Colonic mucosa (tissue), 4 donors: ENCODE data around the gene AGAP4. TPM values are rescaled to one million over a fixed set of nuclear protein-coding genes. Genes with fewer than 3 reads are reported as not detected.
"Not testable (repeated sequence)": the region's sequence is repeated elsewhere in the genome, so short reads cannot be mapped to it uniquely, and the experiment has no call there.

Source experiments
- DNase-seq: peaks from one replicate; pipeline ENCODE4 v3.0.0-alpha.2; 2020
- H3K27ac ChIP-seq: fragments of 200-600 bp; one replicate; pipeline ENCODE4 v1.8.0; 2021
- H3K27me3 ChIP-seq: fragments of 200-600 bp; one replicate; pipeline ENCODE4 v1.8.0; 2021
- H3K36me3 ChIP-seq: fragments of 200-600 bp; one replicate; pipeline ENCODE4 v1.8.0; 2021
- H3K4me1 ChIP-seq: fragments of 200-600 bp; one replicate; pipeline ENCODE4 v1.8.0; 2021; ENCODE audit warnings: mild to moderate bottlenecking
- H3K4me3 ChIP-seq: fragments of 200-600 bp; one replicate; pipeline ENCODE4 v1.8.0; 2021
- H3K9ac ChIP-seq, 2 donors: one replicate each; pipeline ENCODE4 v1.7.0; 2013; ENCODE audit warnings: control low read depth in 2 of 2, low read depth in 2 of 2, low read length in 2 of 2
- H3K9me3 ChIP-seq: fragments of 200-600 bp; one replicate; pipeline ENCODE4 v1.8.0; 2021
- intact Hi-C: fragments of 100-400 bp; cut with DNase I; formaldehyde crosslinking; loops from one replicate; pipeline ENCODE4 v1.14.1; 2022
- total RNA-seq, 2 donors: library from RNA; stranded (reverse); fragmentation: NEBNext Ultra II Directional in 1 of 2; extraction: Animal tissue kit (Norgen Biotek cat#: 25700) in 1 of 2; gene quantifications; one replicate each; pipeline ENCODE4 v1.2.1, GENCODE V29; 2021
- donor health status: healthy.
- donor health status: DM: no; HTN: no; CAD: no.
- donor health status: DM: no; HTN: no; CAD: no.

The AGAP4 gene
- 10 to 100 TPM; 12.4 to 15.5 TPM for total RNA-seq

DNA sequence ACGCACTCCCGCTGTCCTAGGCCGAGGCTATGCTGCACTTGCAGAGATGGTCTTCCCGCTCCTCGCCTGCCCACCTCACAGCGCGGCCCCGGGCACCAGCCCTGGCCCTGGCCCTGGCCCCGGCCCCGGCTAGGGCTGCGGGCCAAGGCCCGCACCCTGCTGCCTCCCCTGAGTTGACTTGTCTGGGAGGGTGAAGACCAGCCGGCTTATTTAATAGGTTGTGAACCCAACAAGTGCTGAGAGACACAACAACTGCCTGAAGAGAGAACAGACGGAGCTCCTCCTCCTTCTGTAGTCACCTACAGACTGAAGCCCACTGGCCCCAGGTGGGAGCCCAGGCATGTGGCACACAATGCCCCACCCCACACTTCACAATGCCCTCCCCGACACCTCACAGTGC lies at the start of gene AGAP4:
Gene AGAP4, minus strand, starts transcription at position 101 of the 400 bp plus-strand sequence. CDS start 153 bp downstream, outside the sequence.
- H3K36me3 ChIP-seq, H3K27me3 ChIP-seq, H3K4me1 ChIP-seq, intact Hi-C loops, DNase-seq, H3K4me3 ChIP-seq, H3K27ac ChIP-seq, H3K9ac ChIP-seq, H3K9me3 ChIP-seq: not testable (repeated sequence)

- DNase-seq, H3K4me1 ChIP-seq, intact Hi-C loops, H3K9ac ChIP-seq, H3K27ac ChIP-seq, H3K27me3 ChIP-seq, H3K4me3 ChIP-seq, H3K9me3 ChIP-seq, H3K36me3 ChIP-seq: not testable (repeated sequence)
These were observed 43.4 kb upstream of the AGAP4 start for GRCh38 chr10:45890721-45891120.

- H3K27me3 ChIP-seq, intact Hi-C loops, DNase-seq, H3K36me3 ChIP-seq, H3K4me1 ChIP-seq, H3K27ac ChIP-seq, H3K9ac ChIP-seq, H3K4me3 ChIP-seq, H3K9me3 ChIP-seq: not testable (repeated sequence)
These were observed 42.4 kb upstream of the AGAP4 start for GRCh38 chr10:45889539-45890230.

DNA sequence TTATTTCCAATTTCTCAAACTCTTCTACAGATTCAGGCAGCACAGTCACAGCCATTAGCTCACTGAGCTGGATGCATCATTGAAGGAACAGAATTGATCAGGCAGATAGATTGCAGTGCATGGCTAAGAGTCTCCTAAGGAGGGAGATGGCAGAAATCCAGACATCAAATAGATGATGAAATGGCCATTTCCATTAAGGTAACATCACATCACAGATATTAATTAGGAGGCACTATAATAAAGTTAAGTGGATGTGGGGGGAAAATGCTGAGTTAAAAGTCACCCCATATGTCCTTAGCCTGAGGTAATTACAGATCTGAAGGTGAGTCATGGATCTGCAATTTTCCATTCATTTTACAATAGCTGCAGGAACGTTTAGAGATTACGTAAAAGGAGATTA lies 35.6 kb upstream of the AGAP4 start:
- H3K36me3 ChIP-seq, H3K9me3 ChIP-seq, DNase-seq, H3K4me3 ChIP-seq, H3K27ac ChIP-seq, H3K9ac ChIP-seq, H3K27me3 ChIP-seq, H3K4me1 ChIP-seq, intact Hi-C loops: not testable (repeated sequence)

- DNase-seq, H3K27ac ChIP-seq, intact Hi-C loops, H3K9me3 ChIP-seq, H3K4me3 ChIP-seq, H3K4me1 ChIP-seq, H3K9ac ChIP-seq, H3K27me3 ChIP-seq, H3K36me3 ChIP-seq: not testable (repeated sequence)
These were observed 18.1 kb upstream of the AGAP4 start for GRCh38 chr10:45865404-45865803.

DNA sequence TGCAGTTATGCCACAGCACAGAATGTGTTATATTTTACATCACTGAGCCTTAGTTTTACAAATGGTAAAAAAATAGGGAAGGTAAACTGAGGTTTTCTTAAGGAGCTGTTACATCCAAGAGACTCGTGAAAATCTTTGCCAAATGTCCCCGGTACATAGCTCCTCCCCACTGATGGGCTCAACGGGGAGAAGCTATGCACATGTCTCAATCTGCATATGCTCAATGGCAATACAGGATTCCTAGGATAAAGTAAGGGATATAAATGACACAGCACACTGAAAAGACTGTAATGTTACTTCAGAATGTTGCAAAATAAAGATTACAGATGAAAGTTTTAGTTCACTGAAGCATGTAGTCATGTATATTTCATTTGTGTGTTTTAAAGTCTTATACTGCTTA lies 17.0 kb upstream of the AGAP4 start:
- H3K9ac ChIP-seq, H3K9me3 ChIP-seq, H3K4me3 ChIP-seq, intact Hi-C loops, H3K4me1 ChIP-seq, DNase-seq, H3K27ac ChIP-seq, H3K27me3 ChIP-seq, H3K36me3 ChIP-seq: not testable (repeated sequence)

DNA sequence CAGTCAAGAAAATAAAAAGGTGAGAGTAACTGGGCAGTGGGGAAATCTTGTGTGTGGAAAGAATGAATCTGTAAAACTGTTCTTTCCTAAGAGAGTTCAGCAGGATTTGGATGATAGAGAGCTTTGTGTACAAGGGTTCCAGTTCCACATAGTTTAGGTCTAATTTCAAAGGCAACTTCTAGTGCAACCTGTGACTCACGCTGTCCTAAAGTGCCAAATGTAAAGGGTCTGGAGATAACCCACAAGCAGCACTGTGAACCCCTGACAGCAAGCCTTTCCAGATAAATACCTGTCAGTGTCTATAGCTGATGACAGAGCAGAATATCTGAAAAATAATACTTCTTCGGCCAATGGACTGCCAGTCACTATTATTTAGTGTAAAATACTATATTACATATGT lies 16.3 kb upstream of the AGAP4 start:
- H3K27ac ChIP-seq, H3K27me3 ChIP-seq, H3K9ac ChIP-seq, H3K4me3 ChIP-seq, intact Hi-C loops, H3K4me1 ChIP-seq, DNase-seq, H3K36me3 ChIP-seq, H3K9me3 ChIP-seq: not testable (repeated sequence)

GRCh38 chr10:45857931-45858330 lies 10.6 kb upstream of the AGAP4 start:
- H3K9ac ChIP-seq, intact Hi-C loops, DNase-seq, H3K36me3 ChIP-seq, H3K9me3 ChIP-seq, H3K27me3 ChIP-seq, H3K27ac ChIP-seq, H3K4me1 ChIP-seq, H3K4me3 ChIP-seq: not testable (repeated sequence)

DNA sequence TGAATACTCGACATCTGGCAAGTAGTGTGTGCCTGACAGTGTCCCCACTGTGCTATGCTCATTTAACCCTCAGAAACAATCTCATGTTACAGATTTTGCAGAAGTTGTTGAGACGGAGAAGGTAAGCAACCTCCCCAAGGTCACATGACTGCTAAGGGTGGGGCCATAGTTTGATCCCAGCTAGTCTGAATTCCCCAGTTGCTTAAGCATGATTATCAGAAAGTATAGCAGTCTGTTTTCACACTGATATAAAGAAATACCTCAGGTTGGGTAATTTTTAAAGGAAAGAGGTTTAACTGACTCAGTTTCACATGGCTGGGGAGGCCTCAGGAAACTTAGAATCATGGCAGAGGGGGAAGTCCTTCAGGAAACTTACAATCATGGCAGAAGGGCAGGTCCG lies 1.2 kb upstream of the AGAP4 start:
- H3K9me3 ChIP-seq, H3K4me3 ChIP-seq, H3K27me3 ChIP-seq, H3K9ac ChIP-seq, intact Hi-C loops, DNase-seq, H3K27ac ChIP-seq, H3K36me3 ChIP-seq, H3K4me1 ChIP-seq: not testable (repeated sequence)

DNA sequence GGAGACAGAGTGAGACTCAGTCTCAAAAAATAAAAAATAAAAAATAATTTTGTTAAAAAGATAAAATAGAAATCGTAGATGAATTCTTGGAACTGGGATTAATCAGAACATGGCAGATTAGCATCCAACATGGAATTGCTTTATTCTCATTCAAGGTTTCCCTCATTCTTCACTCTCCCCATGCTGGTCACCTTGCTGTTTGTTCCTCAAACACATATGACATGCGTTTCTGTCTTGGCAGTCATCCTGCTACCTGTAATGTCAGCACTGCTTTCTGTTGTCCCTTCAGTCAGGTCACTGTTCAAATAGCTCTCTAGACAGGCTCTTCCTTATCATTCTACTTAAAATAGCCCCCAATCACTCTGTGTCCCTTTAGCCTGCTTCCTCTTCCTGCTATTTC lies 24.4 kb downstream of the AGAP4 start:
- H3K27ac ChIP-seq, H3K27me3 ChIP-seq, H3K36me3 ChIP-seq, H3K9ac ChIP-seq, H3K9me3 ChIP-seq, H3K4me1 ChIP-seq, H3K4me3 ChIP-seq, intact Hi-C loops, DNase-seq: not testable (repeated sequence)

DNA sequence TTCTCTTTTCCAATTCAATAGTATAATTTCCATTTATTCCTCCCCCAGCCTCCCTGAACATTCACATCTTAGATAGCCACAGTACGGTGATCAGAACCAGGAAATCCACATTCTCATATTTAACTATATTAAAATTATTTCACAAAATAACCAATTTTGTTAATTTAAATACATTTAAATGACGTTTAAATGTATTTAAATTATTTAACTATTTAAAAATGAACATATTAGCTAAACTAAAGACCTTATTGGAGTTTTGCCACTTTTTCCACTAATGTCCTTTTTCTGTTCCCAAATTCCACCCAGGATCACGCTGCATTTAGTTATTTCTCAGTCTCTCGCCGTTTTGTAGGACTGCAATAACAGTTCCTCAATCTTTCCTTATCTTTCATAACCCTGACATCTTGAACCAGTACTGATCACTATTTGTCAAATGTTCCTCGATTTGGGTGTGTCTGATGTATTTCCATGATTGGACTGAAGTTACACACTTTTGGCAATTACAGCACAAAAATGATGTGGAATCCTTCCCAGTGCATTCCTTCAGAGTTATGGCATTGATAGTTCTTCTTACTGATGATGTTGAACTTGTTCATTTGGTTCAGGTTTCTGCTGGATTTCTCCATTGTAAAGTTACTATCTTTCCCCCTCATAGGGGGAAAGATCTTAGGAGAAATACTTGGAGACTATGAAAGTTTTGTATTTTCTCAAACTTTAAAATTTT lies 27.0 kb downstream of the AGAP4 start:
- H3K4me3 ChIP-seq, H3K36me3 ChIP-seq, DNase-seq, H3K4me1 ChIP-seq, H3K27ac ChIP-seq, H3K9ac ChIP-seq, H3K9me3 ChIP-seq, H3K27me3 ChIP-seq, intact Hi-C loops: not testable (repeated sequence)
